ENCODE results near the gene TEX11.

TEX11 gene

GRCh38 chrX:70479247-70479921 lies 429.1 kb downstream of the TEX11 start:
- no peak for TF ChIP-seq CTCF (IDR thresholded peaks at IDR 0.05; ENCODE audit: low read depth, low read length, missing control alignments)
- Histone ChIP-seq H3K36me3 (replicated peaks) (no peaks in the 10 kb centered on the region), H3K4me3 (ENCODE audit: low read depth, low read length) (peak overlapping the region; percentile 4), H3K27me3 (replicated peaks) (no peaks in the 10 kb centered on the region), H3K27ac (peak overlapping the region; percentile 91)
- peak; percentile 54 for DNase-seq
- in situ Hi-C loops (cut with HindIII; ENCODE audit: low pct_ligation_motif_present, low sequenced_read_pairs) = no loop called here
